Lower leg skin (tissue), 4 donors: Measurements from ENCODE around the gene RSPRY1. TPM values are rescaled to one million over a fixed set of nuclear protein-coding genes. Genes with fewer than 3 reads are reported as not detected.

Experiments used
- DNase-seq, 2 donors: peaks; one replicate each; pipeline ENCODE4 v3.0.0-alpha.2; 2019; ENCODE audit warnings: low spot score in 2 of 2
- H3K4me3 ChIP-seq: fragments of 200-600 bp; sonication (generic); 2 replicates; pipeline ENCODE4 v1.5.1; 2017; ENCODE audit warnings: mild to moderate bottlenecking, low read depth; ENCODE audit not compliant: poor library complexity, severe bottlenecking
- CTCF ChIP-seq, 3 donors: fragments of 450-650 bp; IDR thresholded peaks; one replicate each; pipeline ENCODE4 v1.5.1; 2016; ENCODE audit warnings: antibody characterized with exemption in 3 of 3, mild to moderate bottlenecking in 3 of 3, moderate library complexity in 2 of 3
- POLR2A ChIP-seq, 2 donors: fragments of 450-650 bp; IDR thresholded peaks; one replicate each; pipeline ENCODE4 v1.6.1; 2016 to 2017; ENCODE audit warnings: antibody characterized with exemption in 2 of 2, mild to moderate bottlenecking in 1 of 2, moderate library complexity in 1 of 2
- WGBS, 2 donors: methylation state at CpG; one replicate each; pipeline ENCODE4 v1.1.5; 2018; 5-methylcytosine and 5-hydroxymethylcytosine counted together
- intact Hi-C: fragments of 100-400 bp; cut with DNase I; formaldehyde crosslinking; loops from one replicate; pipeline ENCODE4 v1.15.0; 2023; ENCODE audit warnings: low total_unique reads
- total RNA-seq, 4 donors: library from RNA; depleted of rRNA; stranded (reverse); fragments of >200 nt; gene quantifications; one replicate each; pipeline ENCODE4 v1.1.0, GENCODE V29; 2016

The RSPRY1 gene
- total RNA-seq, 4 donors from 2014 or later = 23.8 to 31.2 (median 26.8) TPM

GRCh38 chr16:57236022-57236350 is 49.9 kb downstream of the RSPRY1 start:
- TF ChIP-seq CTCF (IDR thresholded peaks at IDR 0.05) (no peak), POLR2A (IDR thresholded peaks at IDR 0.05) (no peak)
- DNase-seq = no peak
- no peak overlapping the region for H3K4me3 ChIP-seq
- intact Hi-C loops = no loop called here

- TF ChIP-seq CTCF (IDR thresholded peaks at IDR 0.05) (no peak), POLR2A (IDR thresholded peaks at IDR 0.05) (no peak)
- intact Hi-C loops = no loop called here
- no peak for DNase-seq
- H3K4me3 ChIP-seq = no peak overlapping the region
- 74 to 85% methylated on average over 2 of the region's 2 CpGs for WGBS, 2 donors
Observed at GRCh38 chr16:57238682-57239081, 52.6 kb downstream of the RSPRY1 start.

GRCh38 chr16:57239107-57239506 is 53.0 kb downstream of the RSPRY1 start:
- no peak for DNase-seq
- H3K4me3 ChIP-seq = no peak overlapping the region
- WGBS, 2 donors = 83 to 84% methylated on average over 2 of the region's 2 CpGs
- intact Hi-C loops = no loop called here
- no peak for TF ChIP-seq POLR2A (IDR thresholded peaks at IDR 0.05)
- TF ChIP-seq CTCF (IDR thresholded peaks at IDR 0.05) = no peak

- intact Hi-C loops = no loop called here
- WGBS, 2 donors = 87 to 93% methylated on average over 2 of the region's 2 CpGs
- TF ChIP-seq CTCF (IDR thresholded peaks at IDR 0.05) (no peak), POLR2A (IDR thresholded peaks at IDR 0.05) (no peak)
- DNase-seq = no peak
- no peak overlapping the region for H3K4me3 ChIP-seq
Observed at GRCh38 chr16:57240851-57241250, 54.7 kb downstream of the RSPRY1 start.

GRCh38 chr16:57242650-57243049 is 56.5 kb downstream of the RSPRY1 start:
- TF ChIP-seq CTCF (IDR thresholded peaks at IDR 0.05) (no peak), POLR2A (IDR thresholded peaks at IDR 0.05) (no peak)
- intact Hi-C loops = no loop called here
- DNase-seq = no peak
- no peak overlapping the region for H3K4me3 ChIP-seq
- WGBS, 2 donors = 82 to 88% methylated on average over 2 of the region's 2 CpGs

GRCh38 chr16:57244463-57244766 is 58.3 kb downstream of the RSPRY1 start:
- no peak for TF ChIP-seq POLR2A (IDR thresholded peaks at IDR 0.05)
- no peak for DNase-seq
- H3K4me3 ChIP-seq = no peak overlapping the region
- 6 to 7% methylated on average over 9 of the region's 9 CpGs for WGBS, 2 donors
- intact Hi-C loops = no loop called here
